ENCODE data around the gene HOXD10. TPM values are rescaled to one million over a fixed set of nuclear protein-coding genes. Genes with fewer than 3 reads are reported as not detected.

The HOXD10 gene
- total RNA-seq, 1 donor from 2014 or later: 1.3 TPM

GRCh38 chr2:176121190-176122051, 4.8 kb downstream of the HOXD10 start:
- DNase-seq (ENCODE audit: extremely low read depth, low read depth, low spot score): no peak

GRCh38 chr2:176122052-176122682, 5.6 kb downstream of the HOXD10 start:
- no peak for DNase-seq (ENCODE audit: extremely low read depth, low read depth, low spot score)

- no peak for DNase-seq (ENCODE audit: extremely low read depth, low read depth, low spot score)
Measured at GRCh38 chr2:176122683-176123410, 6.3 kb downstream of the HOXD10 start, which contains the start of gene HOXD9. Gene HOXD9, plus strand, starts transcription at chr2:176122719. Its CDS starts 50 bp downstream, at chr2:176122769.

GRCh38 chr2:176123411-176124109, 7.0 kb downstream of the HOXD10 start:
- DNase-seq (ENCODE audit: extremely low read depth, low read depth, low spot score): no peak

GRCh38 chr2:176124110-176124946, 7.8 kb downstream of the HOXD10 start:
- no peak for DNase-seq (ENCODE audit: extremely low read depth, low read depth, low spot score)

- DNase-seq (ENCODE audit: extremely low read depth, low read depth, low spot score): no peak
Measured at GRCh38 chr2:176124947-176125771, 8.6 kb downstream of the HOXD10 start.

GRCh38 chr2:176125772-176126054, 9.1 kb downstream of the HOXD10 start:
- DNase-seq (ENCODE audit: extremely low read depth, low read depth, low spot score): no peak

- DNase-seq (ENCODE audit: extremely low read depth, low read depth, low spot score): no peak
Measured at GRCh38 chr2:176126929-176127773, 10.6 kb downstream of the HOXD10 start.

GRCh38 chr2:176127774-176128072, 11.1 kb downstream of the HOXD10 start:
- no peak for DNase-seq (ENCODE audit: extremely low read depth, low read depth, low spot score)

- DNase-seq (ENCODE audit: extremely low read depth, low read depth, low spot score): no peak
Measured at GRCh38 chr2:176128172-176128981, 11.8 kb downstream of the HOXD10 start.

- DNase-seq (ENCODE audit: extremely low read depth, low read depth, low spot score): no peak
Measured at GRCh38 chr2:176128982-176129796, 12.6 kb downstream of the HOXD10 start, which contains the start of gene HOXD8. Gene HOXD8, plus strand, starts transcription at chr2:176129705. Its CDS starts 662 bp downstream, at chr2:176130367.

- no peak for DNase-seq (ENCODE audit: extremely low read depth, low read depth, low spot score)
Measured at GRCh38 chr2:176129813-176130146, 13.2 kb downstream of the HOXD10 start.

GRCh38 chr2:176130147-176130956, 13.8 kb downstream of the HOXD10 start:
- DNase-seq (ENCODE audit: extremely low read depth, low read depth, low spot score): no peak

- DNase-seq (ENCODE audit: extremely low read depth, low read depth, low spot score): no peak
Measured at GRCh38 chr2:176130957-176131847, 14.6 kb downstream of the HOXD10 start.

GRCh38 chr2:176131848-176132158, 15.2 kb downstream of the HOXD10 start:
- DNase-seq (ENCODE audit: extremely low read depth, low read depth, low spot score): no peak
